ENCODE results near the gene SLAMF1.
"Not testable (repeated sequence)": the region's sequence is repeated elsewhere in the genome, so short reads cannot be mapped to it uniquely, and the experiment has no call there.

Gene SLAMF1

DNA sequence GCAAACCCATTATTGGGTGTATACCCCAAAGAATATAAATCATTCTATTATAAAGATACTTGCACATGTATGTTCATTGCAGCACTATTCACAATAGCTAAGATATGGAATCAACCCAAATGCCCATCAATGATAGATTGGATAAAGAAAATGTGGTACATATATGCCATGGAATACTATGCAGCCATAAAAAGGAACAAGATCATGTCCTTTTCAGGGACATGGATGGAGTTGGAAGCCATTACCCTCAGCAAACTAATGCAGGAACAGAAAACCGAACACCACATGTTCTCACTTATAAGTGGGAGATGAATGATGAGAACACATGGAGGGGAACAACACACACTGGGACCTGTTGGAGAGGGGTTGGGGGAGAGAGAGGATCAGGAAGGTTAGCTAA is 83.6 kb downstream of the SLAMF1 start:
- DNase-seq (ENCODE audit: low read depth), result not testable (repeated sequence)

DNA sequence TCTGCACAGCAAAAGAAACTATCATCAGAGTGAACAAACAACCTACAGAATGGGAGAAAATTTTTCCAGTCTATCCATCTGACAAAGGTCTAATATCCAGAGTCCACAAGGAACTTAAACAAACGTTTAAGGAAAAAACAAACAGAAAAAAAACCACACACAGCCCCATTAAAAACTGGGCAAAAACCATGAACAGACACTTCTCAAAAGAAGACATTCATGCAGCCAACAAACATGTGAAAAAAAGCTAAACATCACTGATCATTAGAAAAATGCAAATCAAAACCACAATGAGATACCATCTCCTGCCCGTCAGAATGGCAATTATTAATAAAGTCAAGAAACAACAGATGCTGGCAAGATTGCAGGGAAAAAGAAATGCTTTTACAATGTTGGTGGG is 84.1 kb downstream of the SLAMF1 start:
- not testable (repeated sequence) for DNase-seq (ENCODE audit: low read depth)

DNA sequence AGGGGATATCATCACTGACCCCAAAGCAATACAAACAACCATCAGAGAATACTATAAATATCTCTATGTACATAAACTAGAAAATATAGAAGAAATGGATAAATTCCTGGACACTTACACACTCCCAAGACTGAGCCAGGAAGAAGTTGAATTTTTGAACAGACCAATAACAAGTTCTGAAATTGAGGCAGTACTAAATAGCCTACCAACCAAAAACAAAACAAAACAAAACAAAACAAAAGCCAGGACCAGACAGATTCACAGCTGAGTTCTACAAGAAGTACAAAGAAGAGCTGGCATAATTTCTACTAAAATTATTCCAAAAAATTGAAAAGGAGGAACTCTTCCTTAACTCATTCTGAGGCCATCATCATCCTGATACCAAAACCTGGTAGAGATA is 86.0 kb downstream of the SLAMF1 start:
- no peak for DNase-seq (ENCODE audit: low read depth)

DNA sequence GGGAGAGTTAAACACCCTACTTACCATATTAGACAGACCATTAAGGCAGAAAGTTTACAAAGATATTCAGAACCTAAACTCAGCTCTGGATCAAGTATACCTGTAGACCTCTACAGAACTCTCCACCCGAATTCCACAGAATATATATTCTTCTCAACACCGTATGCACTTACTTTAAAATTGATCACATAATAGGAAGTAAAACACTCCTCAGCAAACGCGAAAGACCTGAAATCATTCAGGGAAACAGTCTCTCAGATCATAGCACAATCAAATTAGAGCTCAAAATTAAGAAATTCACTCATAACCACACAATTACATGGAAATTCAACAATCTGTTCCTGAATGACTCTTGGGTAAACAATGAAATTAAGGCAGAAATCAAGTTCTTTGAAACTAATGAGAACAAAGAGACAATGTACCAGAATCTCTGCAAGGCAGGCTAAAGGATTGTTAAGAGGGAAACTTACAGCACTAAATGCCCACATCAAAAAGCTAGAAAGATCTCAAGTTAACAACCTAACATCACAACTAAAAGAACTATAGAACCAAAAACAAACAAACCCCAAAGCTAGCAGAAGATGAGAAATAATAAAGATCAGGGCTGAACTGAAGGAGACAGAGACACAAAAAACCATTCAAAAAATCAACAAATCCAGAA is 86.7 kb downstream of the SLAMF1 start:
- DNase-seq (ENCODE audit: low read depth), result no peak

DNA sequence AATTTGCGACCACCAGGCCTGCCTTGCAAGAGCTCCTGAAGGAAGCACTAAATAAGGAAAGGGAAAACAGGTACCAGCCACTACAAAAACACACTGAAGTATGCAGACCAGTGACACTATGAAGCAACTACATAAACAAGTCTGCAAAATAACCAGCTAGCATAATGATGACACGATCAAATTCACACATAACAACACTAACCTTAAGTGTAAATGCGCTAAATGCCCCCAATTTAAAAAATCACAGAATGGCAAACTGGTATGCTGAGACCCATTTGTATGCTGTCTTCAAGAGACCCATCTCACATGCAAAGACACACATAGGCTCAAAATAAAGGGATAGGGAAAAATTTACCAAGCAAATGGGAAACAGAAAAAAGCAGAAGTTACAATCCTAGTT is 87.4 kb downstream of the SLAMF1 start:
- DNase-seq (ENCODE audit: low read depth), result not testable (repeated sequence)

DNA sequence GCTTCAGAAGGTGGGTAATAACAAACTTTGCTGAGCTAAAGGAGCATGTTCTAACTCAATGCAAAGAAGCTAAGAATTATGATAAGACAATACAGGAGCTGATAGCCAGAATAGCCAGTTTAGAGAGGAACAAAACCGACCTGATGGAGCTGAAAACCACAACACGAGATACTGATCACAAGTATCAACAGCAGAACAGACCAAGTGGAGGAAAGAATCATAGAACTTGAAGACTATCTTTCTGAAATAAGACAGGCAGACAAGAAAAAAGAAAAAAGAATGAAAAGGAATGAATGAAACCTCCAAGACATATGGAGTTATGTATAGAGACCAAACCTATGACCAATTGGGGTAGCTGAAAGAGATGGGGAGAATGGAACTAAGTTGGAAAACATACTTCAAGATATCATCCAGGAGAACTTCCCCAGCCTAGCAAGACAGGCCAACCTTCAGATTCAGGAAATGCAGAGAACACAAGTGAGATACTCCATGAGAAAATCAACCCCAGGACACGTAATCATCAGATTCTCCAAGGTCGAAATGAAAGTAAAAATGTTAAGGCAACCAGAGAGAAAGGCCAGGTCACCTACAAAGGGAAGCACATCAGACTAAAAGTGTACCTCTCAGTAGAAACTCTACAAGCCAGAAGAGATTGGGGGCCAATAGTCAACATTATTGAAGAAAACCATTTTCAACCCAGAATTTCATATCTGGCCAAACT is 88.0 kb downstream of the SLAMF1 start:
- DNase-seq (ENCODE audit: low read depth), result no peak
